Liver (tissue), 9 donors: ENCODE data around the gene TMEM114. TPM values are rescaled to one million over a fixed set of nuclear protein-coding genes. Genes with fewer than 3 reads are reported as not detected.

ENCODE experiments used
- DNase-seq: peaks from one replicate; pipeline ENCODE4 v3.0.0-alpha.2; 2017; ENCODE audit warnings: low spot score
- H3K27ac ChIP-seq, 2 donors: one replicate each; pipeline ENCODE4 v1.7.0; 2013; ENCODE audit warnings: inconsistent platforms in 2 of 2, low read length in 2 of 2, control low read depth in 1 of 2, low read depth in 1 of 2, mild to moderate bottlenecking in 1 of 2
- H3K27me3 ChIP-seq, 4 donors: one replicate each; pipeline versions ENCODE4 v1.6.1 to v1.7.0; 2013; ENCODE audit warnings: low read length in 3 of 4, inconsistent platforms in 1 of 4, mild to moderate bottlenecking in 1 of 4, moderate library complexity in 1 of 4; ENCODE audit not compliant: control insufficient read depth in 4 of 4, insufficient read depth in 4 of 4
- H3K36me3 ChIP-seq, 4 donors: one replicate each; pipeline versions ENCODE4 v1.6.1 to v1.7.0; 2013; ENCODE audit warnings: low read length in 3 of 4, mild to moderate bottlenecking in 3 of 4, low read depth in 1 of 4, moderate library complexity in 1 of 4; ENCODE audit not compliant: control insufficient read depth in 4 of 4, insufficient read depth in 3 of 4
- H3K4me1 ChIP-seq, 4 donors: one replicate each; pipeline versions ENCODE4 v1.6.1 to v1.7.0; 2013; ENCODE audit warnings: low read length in 3 of 4, mild to moderate bottlenecking in 3 of 4, moderate library complexity in 1 of 4; ENCODE audit not compliant: control insufficient read depth in 4 of 4, insufficient read depth in 4 of 4
- H3K4me3 ChIP-seq, 3 donors: one replicate each; pipeline versions ENCODE4 v1.6.1 to v1.7.0; 2013; ENCODE audit warnings: low read length in 3 of 3, control low read depth in 1 of 3, low read depth in 1 of 3, mild to moderate bottlenecking in 1 of 3
- H3K9ac ChIP-seq, 2 donors: one replicate each; pipeline ENCODE4 v1.7.0; 2013; ENCODE audit warnings: low read length in 2 of 2, mild to moderate bottlenecking in 2 of 2, moderate library complexity in 2 of 2, control low read depth in 1 of 2, low read depth in 1 of 2
- H3K9me3 ChIP-seq, 4 donors: one replicate each; pipeline versions ENCODE4 v1.6.1 to v1.7.0; 2013; ENCODE audit warnings: low read length in 3 of 4; ENCODE audit not compliant: control insufficient read depth in 4 of 4
- ATF3 ChIP-seq: IDR thresholded peaks from 2 replicates; pipeline ENCODE4 v1.6.1; 2016; ENCODE audit warnings: antibody characterized with exemption
- EGR1 ChIP-seq, 2 donors: IDR thresholded peaks; 2 replicates each; pipeline ENCODE4 v1.6.1; 2016 to 2018; ENCODE audit warnings: antibody characterized with exemption in 2 of 2, low read depth in 2 of 2
- FOXA1 ChIP-seq: IDR thresholded peaks from 2 replicates; pipeline ENCODE4 v1.6.1; 2016; ENCODE audit warnings: antibody characterized with exemption
- FOXA2 ChIP-seq: IDR thresholded peaks from 2 replicates; pipeline ENCODE4 v1.6.1; 2016; ENCODE audit warnings: antibody characterized with exemption
- HNF4G ChIP-seq: IDR thresholded peaks from 2 replicates; pipeline ENCODE4 v1.6.1; 2016; ENCODE audit warnings: antibody characterized with exemption
- JUND ChIP-seq, 2 donors: IDR thresholded peaks; 2 replicates each; pipeline ENCODE4 v1.6.1; 2016; ENCODE audit warnings: antibody characterized with exemption in 2 of 2
- MAX ChIP-seq: IDR thresholded peaks from 2 replicates; pipeline ENCODE4 v1.6.1; 2016; ENCODE audit warnings: antibody characterized with exemption
- NR2F2 ChIP-seq: IDR thresholded peaks from 2 replicates; pipeline ENCODE4 v1.6.1; 2016; ENCODE audit warnings: antibody characterized with exemption
- RAD21 ChIP-seq, 2 donors: IDR thresholded peaks; 2 replicates each; pipeline ENCODE4 v1.6.1; 2016; ENCODE audit warnings: antibody characterized with exemption in 2 of 2, mild to moderate bottlenecking in 2 of 2
- REST ChIP-seq: IDR thresholded peaks from 2 replicates; pipeline ENCODE4 v1.6.1; 2016; ENCODE audit warnings: antibody characterized with exemption, mild to moderate bottlenecking
- TAF1 ChIP-seq: conservative IDR thresholded peaks from 2 replicates; pipeline ENCODE4 v1.6.1; 2016; ENCODE audit warnings: antibody characterized with exemption, mild to moderate bottlenecking
- YY1 ChIP-seq: IDR thresholded peaks from 2 replicates; pipeline ENCODE4 v1.6.1; 2016; ENCODE audit warnings: antibody characterized with exemption, mild to moderate bottlenecking
- ZBTB33 ChIP-seq: IDR thresholded peaks from 2 replicates; pipeline ENCODE4 v1.6.1; 2016; ENCODE audit warnings: antibody characterized with exemption
- WGBS: extraction: QIAGEN DNeasy Blood & Tissue Kit; methylation state at CpG from one replicate; pipeline ENCODE4 v1.1.7; 2013; 5-methylcytosine and 5-hydroxymethylcytosine counted together
- polyA plus RNA-seq, 2 donors: library from polyadenylated mRNA; stranded (reverse) in 1 of 2; unstranded in 1 of 2; fragments of 200-250 nt in 1 of 2; fragments of >200 nt in 1 of 2; fragmentation: Nextera tagmentation in 1 of 2; extraction: Ambion mirVana in 1 of 2; gene quantifications; one replicate each; pipeline versions ENCODE4 v1.2.1 to v1.2.3, GENCODE V29; 2013 to 2015
- total RNA-seq, 2 donors: library from RNA; depleted of rRNA; stranded (reverse); fragments of >200 nt; gene quantifications; one replicate each; pipeline ENCODE4 v1.2.3, GENCODE V29; 2014
- donor health status: healthy.
- donor health status: healthy.
- donor health status: healthy.
- donor health status: healthy.
- donor health status: healthy.

TMEM114 gene
- total and polyA plus RNA-seq, 4 donors, result not detected

- Histone ChIP-seq H3K36me3 (no peaks in the 10 kb centered on the region), H3K27ac (no peak overlapping the region), H3K4me3 (no peak overlapping the region), H3K4me1 (peaks cover 0 to 15% (median 6%) of the 10 kb centered on the region in 4 donors), H3K27me3 (peaks cover 0 to 12% (median 3%) of the 10 kb centered on the region in 4 donors), H3K9ac (no peak overlapping the region), H3K9me3 (no peaks in the 10 kb centered on the region)
- DNase-seq, result no peak
- no peak for TF ChIP-seq JUND (IDR thresholded peaks at IDR 0.05)
- TF ChIP-seq HNF4G, result no peak
- no peak for TF ChIP-seq TAF1
- 10% methylated on average over 9 of the region's 9 CpGs for WGBS
These were observed 1.6 kb downstream of the TMEM114 start for GRCh38 chr16:8588682-8589056.

GRCh38 chr16:8587065-8587464 lies 3.2 kb downstream of the TMEM114 start:
- Histone ChIP-seq H3K27ac (no peak overlapping the region), H3K4me3 (no peak overlapping the region)
- no peak for DNase-seq

More at GRCh38 chr16:8587065-8587464, 3.2 kb downstream of the TMEM114 start:
- H3K36me3 ChIP-seq, result no peaks in the 10 kb centered on the region
- H3K27me3 ChIP-seq, result peaks cover 0 to 12% (median 3%) of the 10 kb centered on the region in 4 donors
- H3K9ac ChIP-seq, result no peak overlapping the region
- H3K4me1 ChIP-seq, result peaks cover 0 to 15% (median 6%) of the 10 kb centered on the region in 4 donors
- TF ChIP-seq ZBTB33 (no peak), RAD21 (IDR thresholded peaks at IDR 0.05) (no peak), MAX (no peak), EGR1 (IDR thresholded peaks at IDR 0.05; ENCODE audit: low read depth in 2 of 2) (no peak), HNF4G (no peak), REST (no peak), JUND (IDR thresholded peaks at IDR 0.05) (no peak), NR2F2 (no peak), ATF3 (no peak), YY1 (no peak), FOXA2 (no peak), FOXA1 (no peak)
- H3K9me3 ChIP-seq, result no peaks in the 10 kb centered on the region
